HG02943 (cell line): ENCODE measurements around the gene ELOA.
A peak's percentile ranks its signal among the peaks of the same experiment; 100 is the strongest.
"Not testable (repeated sequence)": the region's sequence is repeated elsewhere in the genome, so short reads cannot be mapped to it uniquely, and the experiment has no call there.

Experiments
- ATAC-seq: cut with Tn5 transposase; IDR thresholded peaks from one replicate; pipeline ENCODE4 v1.9.1; 2021; ENCODE audit warnings: mild to moderate bottlenecking, low read depth, moderate library complexity; ENCODE audit not compliant: unreplicated experiment

The ELOA gene

DNA sequence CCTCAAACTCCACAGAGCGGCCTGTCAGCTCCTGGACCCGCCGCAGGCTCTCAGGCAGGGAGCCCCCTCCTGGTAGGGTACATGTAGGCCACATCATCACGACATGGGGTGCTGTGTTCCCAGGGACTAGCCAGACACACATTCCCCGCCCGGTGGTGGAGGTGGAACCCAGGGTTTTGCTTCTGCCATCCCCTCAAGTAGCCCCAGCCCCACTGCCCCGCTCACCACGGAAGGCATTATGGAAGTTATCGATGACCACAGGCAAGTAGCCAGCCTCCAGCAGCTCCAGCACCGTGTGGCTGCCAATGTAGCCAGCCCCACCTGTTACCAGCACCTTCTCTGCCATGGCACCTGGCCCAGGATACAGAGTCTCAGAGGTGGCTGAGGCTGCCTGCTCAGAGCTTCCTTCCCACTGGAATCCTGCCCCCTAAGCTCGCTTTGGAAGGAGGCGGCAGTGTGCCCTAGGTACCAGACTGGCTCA lies 55.4 kb downstream of the ELOA start:
- no peak for ATAC-seq

DNA sequence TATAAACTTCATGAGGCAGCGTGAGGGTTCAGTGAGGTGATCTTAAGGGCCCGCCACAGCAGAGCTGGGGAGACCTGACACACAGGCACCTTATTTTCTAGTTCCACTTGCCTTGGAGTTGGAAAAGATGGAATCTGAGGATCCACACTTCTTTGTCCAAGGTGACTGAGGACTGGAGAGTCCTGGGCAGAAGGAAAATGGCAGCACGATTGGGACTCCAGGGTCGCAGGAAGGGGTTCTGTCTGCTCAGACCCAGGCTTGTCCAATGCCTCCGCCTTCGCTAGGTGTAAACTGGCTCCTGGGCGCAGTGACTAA lies 55.9 kb downstream of the ELOA start:
- no peak for ATAC-seq

DNA sequence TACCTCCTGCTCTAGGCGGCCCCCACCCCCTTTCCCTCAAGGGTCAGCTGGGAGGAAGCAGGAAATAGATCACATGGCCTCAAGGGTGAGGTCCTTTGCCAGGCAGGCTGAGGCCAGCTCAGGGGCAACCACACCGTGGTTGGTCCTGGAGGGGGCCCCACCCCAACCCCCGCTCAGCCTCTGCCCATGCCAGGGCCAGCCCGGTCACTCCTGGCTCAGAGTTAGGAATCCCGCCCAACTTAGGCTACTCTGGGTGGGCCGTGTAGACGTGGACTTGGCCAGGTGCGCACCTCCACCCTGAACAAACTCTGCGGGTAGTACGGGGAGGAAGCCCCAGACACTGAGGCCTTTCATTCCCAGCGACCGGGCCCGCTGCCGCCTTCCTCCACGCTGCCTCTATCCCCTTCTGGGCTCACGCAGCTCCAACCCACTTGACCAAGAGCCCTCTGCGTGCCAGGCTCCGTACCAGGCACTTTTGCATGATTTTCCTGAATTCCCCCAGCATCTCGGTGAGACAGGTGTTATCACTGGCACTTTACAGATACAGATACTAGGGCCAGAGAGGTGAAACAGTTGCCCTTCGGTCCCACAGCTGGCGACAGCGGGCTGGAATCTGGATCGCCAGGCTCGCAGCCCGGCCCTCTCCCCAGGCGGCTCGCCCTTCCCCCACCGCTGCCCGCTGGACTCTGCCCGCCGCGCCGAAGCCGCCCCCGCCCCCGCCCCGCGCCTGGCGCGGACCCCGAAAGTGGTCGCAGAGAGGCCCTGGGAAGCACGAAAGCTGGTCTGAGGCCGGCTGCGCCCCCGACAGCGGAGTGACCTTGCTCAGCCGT lies 56.5 kb downstream of the ELOA start:
- peak; percentile 10 for ATAC-seq

DNA sequence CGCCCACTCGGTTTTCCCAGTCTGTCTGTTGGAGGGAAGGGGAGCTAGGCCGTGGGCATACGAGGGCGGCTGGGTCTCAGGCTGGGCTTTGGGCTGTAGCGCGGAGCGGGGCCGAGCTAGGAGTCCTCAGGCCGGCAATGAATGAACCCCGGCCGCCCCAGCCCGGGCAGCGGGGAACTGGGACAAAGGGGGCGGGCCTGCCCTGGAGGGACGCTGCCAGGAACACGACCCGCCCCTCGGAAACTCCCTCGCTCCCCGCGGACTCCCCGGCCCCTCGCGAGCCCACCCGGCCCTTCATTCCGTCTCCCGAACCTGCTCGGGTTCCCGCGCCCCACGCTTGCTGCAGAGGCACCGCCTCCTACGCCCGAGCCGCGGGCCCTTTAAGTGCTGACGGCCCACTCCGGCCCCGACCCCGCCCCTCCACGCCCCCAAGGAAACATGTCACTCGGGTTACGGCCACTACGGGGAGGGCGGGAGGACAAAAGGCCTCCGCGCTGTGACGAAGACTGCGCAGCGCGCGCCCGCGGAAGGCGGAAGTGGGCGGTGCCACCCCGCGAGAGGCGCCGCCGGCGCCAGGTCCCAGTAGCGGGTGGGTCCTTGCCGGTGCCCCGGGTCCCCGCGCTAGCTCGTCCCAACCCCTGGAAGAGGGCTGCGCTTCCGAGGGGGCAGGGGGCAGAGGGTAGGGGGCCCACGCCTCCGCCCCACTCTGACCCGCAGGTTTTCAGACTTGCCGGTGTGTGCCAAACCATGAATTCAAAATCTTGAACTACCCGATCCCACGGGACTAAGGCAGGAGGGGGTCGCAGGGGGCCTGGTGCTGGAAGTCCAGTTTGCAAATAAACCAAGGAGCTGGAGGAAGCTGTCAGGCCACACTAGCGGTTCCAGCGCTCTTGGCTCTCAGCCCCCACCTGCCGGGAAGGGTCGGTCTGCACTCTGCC lies 57.4 kb downstream of the ELOA start, which contains the start of gene GALE:
TSS of gene GALE (minus strand) at position 355 of the 938 bp plus-strand sequence. CDS start 1,747 bp downstream, outside the sequence.
- peak; percentile 77 for ATAC-seq

DNA sequence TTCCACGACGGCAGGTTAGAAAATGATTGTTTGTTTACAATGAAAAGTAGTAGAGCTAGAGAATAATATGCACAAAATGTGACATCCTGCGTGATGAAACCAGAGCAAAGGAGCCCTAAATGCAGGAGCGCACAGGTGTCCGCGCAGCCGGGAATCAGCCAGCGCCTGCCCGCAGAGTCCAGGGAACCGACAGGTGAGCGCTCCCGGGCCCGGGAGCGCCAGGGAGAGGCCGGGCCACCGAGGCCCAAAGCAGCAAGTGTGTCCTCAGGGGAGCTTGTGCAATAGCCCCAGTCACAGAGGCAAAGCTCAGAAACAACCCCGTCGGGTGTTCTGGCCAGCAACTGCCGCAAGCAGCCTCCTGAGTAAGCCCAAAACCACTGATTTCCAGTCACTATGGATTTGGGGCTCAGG lies 58.1 kb downstream of the ELOA start:
- ATAC-seq: no peak

DNA sequence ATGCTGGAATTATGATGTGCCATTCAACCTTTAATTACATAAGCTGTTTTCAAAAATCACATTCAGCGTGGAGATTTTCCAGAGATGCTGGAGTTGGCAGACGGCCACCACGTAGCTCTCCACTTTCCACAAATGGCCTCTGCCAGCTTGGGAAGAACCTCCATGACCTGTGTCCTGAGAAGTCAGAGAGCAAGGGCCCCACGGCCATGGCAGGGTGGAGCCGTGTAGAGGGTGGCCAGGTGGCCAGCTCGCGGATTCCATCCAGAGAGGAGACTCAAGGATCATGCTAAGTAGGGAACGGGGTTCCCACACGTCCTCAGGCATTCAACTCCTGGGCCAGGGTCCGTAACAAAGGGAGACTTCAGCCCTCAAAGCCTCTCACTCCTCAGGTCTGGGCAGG lies 58.6 kb downstream of the ELOA start:
- no peak for ATAC-seq

DNA sequence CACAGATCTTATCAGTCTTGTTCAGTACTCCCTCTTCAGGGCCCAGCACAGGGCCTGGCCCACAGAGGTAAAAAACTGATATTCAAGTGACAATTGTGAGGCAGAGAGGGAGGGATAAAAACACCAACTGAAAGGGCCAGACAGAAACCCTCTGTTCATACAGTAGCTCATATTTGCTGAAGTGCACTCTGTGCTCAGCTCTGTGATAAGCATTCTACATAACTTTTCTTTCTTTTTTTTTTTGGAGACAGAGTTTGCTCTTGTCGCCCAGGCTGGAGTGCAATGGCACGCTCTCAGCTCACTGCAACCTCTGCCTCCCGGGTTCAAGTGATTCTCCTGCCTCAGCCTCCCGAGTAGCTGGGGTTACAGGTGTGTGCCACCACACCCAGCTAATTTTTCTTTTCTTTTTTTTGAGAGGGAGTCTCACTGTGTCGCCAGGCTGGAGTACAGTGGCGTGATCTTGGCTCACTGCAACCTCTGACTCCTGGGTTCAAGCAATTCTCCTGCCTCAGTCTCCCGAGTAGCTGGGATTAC lies 59.6 kb downstream of the ELOA start:
- not testable (repeated sequence) for ATAC-seq

DNA sequence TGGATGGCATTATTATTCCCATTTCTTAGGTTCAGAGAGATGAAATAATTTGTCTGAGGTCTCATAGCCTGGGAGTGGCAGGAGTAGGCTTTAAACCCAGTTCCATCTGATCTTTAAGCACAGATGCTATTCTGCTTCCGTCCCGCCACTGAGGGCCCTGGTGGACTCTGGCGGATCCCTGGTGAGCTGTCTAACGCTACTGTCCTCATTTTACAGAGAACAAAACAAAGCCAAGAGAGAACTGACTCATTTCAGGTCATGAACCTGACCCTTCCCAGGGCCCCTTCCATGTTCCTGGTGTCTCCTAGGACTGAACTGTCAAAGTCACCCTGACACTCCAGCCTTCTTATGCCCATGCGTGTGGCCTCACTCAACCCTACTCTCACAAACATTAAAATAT lies 60.4 kb downstream of the ELOA start:
- ATAC-seq: no peak

DNA sequence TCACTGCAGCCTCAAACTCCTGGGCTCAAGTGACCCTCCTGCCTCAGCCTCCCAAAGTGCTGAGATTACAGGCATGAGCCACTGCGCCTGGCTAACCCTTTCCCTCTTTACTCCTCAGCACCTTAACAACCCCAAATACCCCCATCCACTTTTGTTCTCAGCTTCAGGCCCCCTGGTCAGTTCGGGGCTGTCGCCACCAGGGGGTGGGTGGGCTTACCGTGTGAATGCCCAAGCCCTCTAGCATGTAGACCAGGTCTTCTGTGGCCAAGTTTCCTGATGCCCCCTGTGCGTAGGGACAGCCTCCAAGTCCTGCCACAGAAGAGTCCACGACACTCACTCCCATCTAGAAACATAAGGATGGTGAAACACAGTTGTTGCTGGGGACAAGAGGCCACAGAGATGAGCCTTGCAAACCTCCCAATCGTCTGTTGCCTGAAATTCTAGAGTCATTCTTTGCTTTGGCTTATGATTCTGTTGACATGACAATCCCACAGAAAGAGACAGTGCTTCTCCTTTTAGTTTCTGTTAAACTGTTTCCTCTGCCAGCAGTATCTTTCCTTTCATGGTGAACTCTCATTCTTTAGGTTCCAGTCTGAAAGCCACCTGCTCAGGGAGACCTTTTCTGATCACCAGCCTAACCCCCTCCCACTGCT lies 61.0 kb downstream of the ELOA start:
- ATAC-seq: no peak

DNA sequence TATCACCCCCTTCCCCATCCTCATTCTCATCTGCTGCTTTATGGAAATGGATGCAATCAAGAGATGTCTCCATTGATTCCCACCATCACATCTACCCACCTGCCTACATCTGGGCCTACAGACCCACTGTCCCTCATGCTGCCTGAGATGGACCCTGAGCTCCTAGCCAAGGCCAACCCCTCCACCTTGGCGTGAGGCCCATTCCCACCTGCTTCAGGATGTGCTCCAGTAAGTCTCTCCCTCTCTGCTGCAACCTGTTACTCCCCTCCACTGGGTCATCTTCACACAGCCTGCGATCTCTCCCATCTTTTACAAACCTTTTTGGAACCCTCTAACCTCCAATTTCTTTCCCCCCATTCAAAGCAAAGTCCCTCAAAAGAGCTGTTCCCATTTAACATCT lies 61.8 kb downstream of the ELOA start:
- no peak for ATAC-seq

DNA sequence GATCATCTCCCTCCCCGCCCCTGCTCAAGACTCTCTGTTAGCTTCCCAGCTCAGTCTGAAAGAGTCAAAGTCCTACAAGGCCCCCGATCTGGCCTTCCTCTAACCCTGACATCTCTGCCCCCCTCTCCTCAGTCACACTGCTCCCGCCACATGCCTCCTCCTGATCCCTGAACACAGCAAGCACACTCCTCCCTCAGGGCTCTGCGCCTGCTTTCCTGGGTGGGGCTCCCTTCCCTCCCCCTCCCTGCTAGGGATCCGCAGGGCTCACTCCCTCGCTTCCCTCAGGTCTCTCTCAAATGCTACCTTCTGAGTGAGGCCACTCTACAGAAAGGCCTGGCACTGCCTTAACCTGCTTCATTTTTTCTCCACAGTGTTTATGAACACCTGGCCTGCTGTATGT lies 63.0 kb downstream of the ELOA start:
- ATAC-seq: no peak

DNA sequence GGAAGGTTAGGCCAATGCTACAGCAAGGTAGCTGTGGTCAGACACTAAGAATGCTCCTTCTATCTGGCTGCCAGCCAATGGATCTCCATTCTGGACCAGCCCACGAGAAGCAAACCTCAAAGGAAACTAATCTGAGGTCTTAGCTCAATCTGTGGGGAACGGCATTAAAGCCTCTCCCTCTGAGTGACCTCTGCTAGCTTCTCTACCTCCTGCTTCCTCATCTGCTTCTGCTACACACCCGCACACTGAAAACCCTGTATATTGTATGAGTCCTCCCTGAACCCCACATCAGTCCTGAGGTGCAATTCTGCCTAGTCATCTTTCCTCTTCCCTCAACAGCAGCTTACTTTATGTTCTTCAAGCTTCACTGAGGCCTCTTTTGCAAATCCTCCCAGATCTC lies 64.2 kb downstream of the ELOA start:
- no peak for ATAC-seq

DNA sequence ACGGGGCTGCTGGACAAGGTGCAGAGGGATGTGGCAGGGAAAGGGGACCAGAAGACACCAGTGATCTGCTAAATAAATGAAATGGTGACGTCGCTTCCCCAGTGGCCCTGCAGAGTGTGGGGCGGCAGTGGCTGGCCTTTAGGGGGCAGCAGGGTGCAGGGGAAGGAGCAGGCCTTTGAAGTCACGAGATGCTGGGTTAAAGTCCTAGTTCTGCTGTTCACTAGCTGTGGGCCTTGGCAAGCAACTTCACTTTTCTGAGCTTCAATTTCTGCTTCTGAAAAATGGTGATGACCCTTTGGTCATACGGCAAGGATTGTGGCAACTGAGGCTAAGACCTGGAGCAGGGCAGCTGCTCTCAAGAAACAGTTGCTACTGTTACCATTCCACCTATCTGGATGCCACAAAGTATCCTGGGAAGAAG lies 66.5 kb downstream of the ELOA start:
- ATAC-seq: no peak

DNA sequence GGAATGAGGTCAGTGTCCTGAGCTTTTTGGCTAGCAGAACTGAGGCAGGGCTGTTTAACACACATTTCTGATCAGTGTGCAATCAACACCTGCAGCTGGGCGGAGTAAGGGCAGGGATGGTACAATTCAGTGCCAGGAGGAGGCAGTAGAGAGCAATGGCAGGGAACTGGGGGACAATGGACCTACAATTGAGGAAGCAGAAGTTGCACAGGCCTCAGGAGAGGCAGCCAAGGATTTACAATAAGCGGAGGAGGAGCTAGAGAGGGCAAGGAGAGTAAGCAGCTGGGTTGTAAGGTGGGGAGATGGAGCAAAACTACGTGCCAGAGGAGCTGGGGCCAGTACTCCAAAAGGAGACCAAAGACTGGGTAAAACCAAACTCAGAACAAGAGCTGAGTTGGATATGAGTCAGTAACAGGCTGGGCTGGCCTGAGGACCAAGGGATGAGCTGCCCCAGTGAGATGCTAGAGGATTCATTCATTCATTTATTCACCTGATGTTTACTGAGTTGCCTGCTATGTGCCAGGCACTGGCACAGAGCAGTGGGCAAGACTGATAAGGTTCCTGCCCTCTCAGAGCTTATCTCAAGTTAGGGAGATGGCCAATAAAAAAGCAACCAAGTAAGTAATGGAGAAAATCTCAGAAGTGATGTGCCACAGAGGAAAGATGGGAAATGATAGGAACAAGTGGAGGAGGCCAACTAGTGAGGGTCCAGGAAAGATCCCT lies 67.7 kb downstream of the ELOA start:
- no peak for ATAC-seq
